HepG2 (cell line): ENCODE data around the gene CAPZB. TPM values are rescaled to one million over a fixed set of nuclear protein-coding genes. Genes with fewer than 3 reads are reported as not detected.

Experiments
- ATAC-seq: fragments of 200-7000 bp; cut with Tn5 transposase; 3 replicates; pipeline ENCODE4 v1.9.1; 2020; ENCODE audit warnings: mild to moderate bottlenecking, moderate library complexity
- BruUV-seq: library from RNA; stranded (reverse); fragments of 400-500 nt; replicated peaks from 2 replicates; lab custom pipeline; 2021; lab: Mats Ljungman, UMichigan
- CTCF ChIA-PET: fragments of 300-600 bp; formaldehyde crosslinking; extraction: SDS; loops from one replicate; lab custom pipeline; 2021; ENCODE audit warnings: low total read pairs, inconsistent platforms, low intra/inter-chr PET ratio; lab: Yijun Ruan, JAX
- POLR2A ChIA-PET: fragments of 350-600 bp; sonication (Branson Sonifier 250); formaldehyde crosslinking; loops from one replicate; lab custom pipeline; 2020; ENCODE audit warnings: antibody characterized with exemption, inconsistent platforms; lab: Yijun Ruan, JAX
- DNase-seq: peaks from one replicate; pipeline ENCODE4 v3.0.0-alpha.2; 2015; ENCODE audit warnings: low spot score
- FAIRE-seq: peaks from 3 replicates; lab custom pipeline; 2011; peaks lifted over from hg19 to GRCh38; lab: Jason Lieb, UNC
- H2AFZ ChIP-seq: one replicate; pipeline ENCODE4 v1.6.1; 2011; ENCODE audit warnings: low read length, inconsistent platforms
- H3K27ac ChIP-seq: fragments of 300-600 bp; 3 replicates; pipeline ENCODE4 v1.8.0; 2011; ENCODE audit warnings: mixed run types, mild to moderate bottlenecking, mixed read lengths, low read length, inconsistent platforms; ENCODE audit not compliant: insufficient read depth; ENCODE audit errors: extremely low read length
- H3K27me3 ChIP-seq, 2 experiments: fragments of 200-600 bp in 1 of 2; 2 replicates in 1 of 2; 3 replicates in 1 of 2; pipeline versions ENCODE4 v1.6.0 to v1.8.0; 2011; ENCODE audit warnings: low read length in 2 of 2, mild to moderate bottlenecking in 2 of 2, moderate library complexity in 2 of 2, inconsistent platforms in 1 of 2; ENCODE audit not compliant: insufficient read depth in 2 of 2, control insufficient read depth in 1 of 2
- H3K36me3 ChIP-seq, 2 experiments: fragments of 200-600 bp in 1 of 2; replicated peaks in 1 of 2; 2 replicates in 1 of 2; 3 replicates in 1 of 2; pipeline versions ENCODE4 v1.5.1 to v1.8.0; 2011; ENCODE audit warnings: low read length in 2 of 2, inconsistent platforms in 1 of 2; ENCODE audit not compliant: insufficient read depth in 2 of 2, control insufficient read depth in 1 of 2
- H3K4me1 ChIP-seq: 2 replicates; pipeline ENCODE4 v1.5.1; 2012; ENCODE audit warnings: low read length, inconsistent platforms; ENCODE audit not compliant: insufficient read depth
- H3K4me2 ChIP-seq: 2 replicates; pipeline ENCODE4 v1.6.0; 2011; ENCODE audit warnings: low read depth, low read length, inconsistent platforms
- H3K4me3 ChIP-seq, 3 experiments: fragments of 200-600 bp in 1 of 3; sonication (generic), shearing (Covaris generic) in 1 of 3; replicated peaks in 1 of 3; 2 replicates each; pipeline ENCODE4 v1.5.1; 2011 to 2016; ENCODE audit warnings: low read length in 3 of 3, inconsistent platforms in 2 of 3, low read depth in 2 of 3, mild to moderate bottlenecking in 2 of 3, control low read depth in 1 of 3, mixed read lengths in 1 of 3; ENCODE audit not compliant: insufficient read depth in 1 of 3
- H3K79me2 ChIP-seq: one replicate; pipeline ENCODE4 v1.6.1; 2011; ENCODE audit warnings: low read length, inconsistent platforms; ENCODE audit not compliant: insufficient read depth
- H3K9ac ChIP-seq: 2 replicates; pipeline ENCODE4 v1.6.0; 2011; ENCODE audit warnings: mild to moderate bottlenecking, low read depth, low read length, inconsistent platforms; ENCODE audit not compliant: insufficient read depth
- H3K9me3 ChIP-seq: 2 replicates; pipeline ENCODE4 v1.5.1; 2012; ENCODE audit warnings: mild to moderate bottlenecking, low read length
- H4K20me1 ChIP-seq: 2 replicates; pipeline ENCODE4 v1.6.0; 2011; ENCODE audit warnings: inconsistent platforms, mild to moderate bottlenecking, low read length, moderate library complexity; ENCODE audit not compliant: insufficient read depth
- GLI4 ChIP-seq: sonication (generic); formaldehyde crosslinking; IDR thresholded peaks from 2 replicates; pipeline ENCODE4 v1.5.1; 2020; ENCODE audit warnings: missing genetic modification reagents, mild to moderate bottlenecking, moderate library complexity, borderline replicate concordance
- HMG20B ChIP-seq: conservative IDR thresholded peaks from 2 replicates; pipeline ENCODE4 v1.6.1; 2016; ENCODE audit warnings: missing genetic modification reagents, missing compliant biosample characterization
- NR1H2 ChIP-seq: sonication (generic); formaldehyde crosslinking; IDR thresholded peaks from 2 replicates; pipeline ENCODE4 v1.8.1; 2022; ENCODE audit warnings: low read depth, missing genetic modification reagents, borderline replicate concordance
- SMAD1 ChIP-seq: sonication (generic); formaldehyde crosslinking; IDR thresholded peaks from 2 replicates; pipeline ENCODE4 v1.4.0; 2020; ENCODE audit warnings: missing genetic modification reagents, low read depth, mild to moderate bottlenecking, borderline replicate concordance
- ZNF136 ChIP-seq: sonication (generic); formaldehyde crosslinking; IDR thresholded peaks from 2 replicates; pipeline ENCODE4 v1.8.1; 2022; ENCODE audit warnings: low read depth, mild to moderate bottlenecking, moderate library complexity, missing genetic modification reagents
- ZNF251 ChIP-seq: sonication (generic); formaldehyde crosslinking; IDR thresholded peaks from 2 replicates; pipeline ENCODE4 v1.9.0; 2021; ENCODE audit warnings: mild to moderate bottlenecking, missing genetic modification reagents
- ZNF432 ChIP-seq: sonication (generic); formaldehyde crosslinking; IDR thresholded peaks from 2 replicates; pipeline ENCODE4 v1.5.0; 2020; ENCODE audit warnings: missing genetic modification reagents, mild to moderate bottlenecking, borderline replicate concordance
- ZNF646 ChIP-seq: sonication (generic); formaldehyde crosslinking; IDR thresholded peaks from 2 replicates; pipeline ENCODE4 v1.9.0; 2021; ENCODE audit warnings: mild to moderate bottlenecking, missing genetic modification reagents
- WGBS: methylation state at CpG from one replicate; pipeline ENCODE4 v1.1.6; 2017; ENCODE audit warnings: low lambda C conversion rate; 5-methylcytosine and 5-hydroxymethylcytosine counted together
- in situ Hi-C: cut with HindIII; loops from 2 replicates; pipeline ENCODE4 v1.10.0; 2017; ENCODE audit warnings: low pct_unique_long_range_greater_than_20kb; ENCODE audit not compliant: extremely low pct_ligation_motif_present
- intact Hi-C: fragments of 100-400 bp; cut with micrococcal nuclease; formaldehyde crosslinking; loops from one replicate; pipeline ENCODE4 v1.10.0; 2022; ENCODE audit not compliant: unreplicated experiment
- polyA plus RNA-seq, 8 experiments: library from polyadenylated mRNA; depleted of rRNA in 3 of 8; stranded (reverse) in 7 of 8; unstranded in 1 of 8; fragments of >200 nt; fragmentation: Illumina TruSeq in 4 of 8; extraction: Trizol in 4 of 8; gene quantifications; 2 replicates each; pipeline versions ENCODE4 v1.2.1 to v1.2.3, GENCODE V29; 2011 to 2016; ENCODE audit warnings: low read depth in 4 of 8, missing spikeins in 1 of 8, mixed read lengths in 1 of 8; ENCODE audit not compliant: insufficient read depth in 1 of 8
- total RNA-seq, 5 experiments: library from RNA; depleted of rRNA; stranded (reverse); fragments of >200 nt; fragmentation: Illumina TruSeq; extraction: Trizol; gene quantifications; 2 replicates each; pipeline ENCODE4 v1.2.3, GENCODE V29; 2016; ENCODE audit warnings: low read depth in 1 of 5

Gene CAPZB
- total and polyA plus RNA-seq, 2 of the 13 experiments (the other 11 are each of a cell fraction or from before 2014, with no cell fraction given) = 58.9 to 76.9 TPM

- Histone ChIP-seq H3K27me3 (no peaks in the 10 kb centered on the region), H3K4me1 (peaks cover 20% of the 10 kb centered on the region), H3K36me3 (peaks cover 28 to 30% of the 10 kb centered on the region in 2 experiments; a peak in 4 of 5 replicates), H3K9me3 (no peaks in the 10 kb centered on the region), H3K27ac (no peak overlapping the region), H3K9ac (no peak overlapping the region), H3K4me3 (no peak overlapping the region), H3K4me2 (no peak overlapping the region), H4K20me1 (no peaks in the 10 kb centered on the region), H3K79me2 (no peaks in the 10 kb centered on the region), H2AFZ (no peak overlapping the region)
- TF ChIP-seq ZNF432 (CRISPR knock-in tag) (no peak), GLI4 (no peak), HMG20B (CRISPR knock-in tag) (no peak), SMAD1 (no peak), NR1H2 (CRISPR knock-in tag) (no peak), ZNF646 (no peak), ZNF251 (CRISPR knock-in tag) (no peak), ZNF136 (CRISPR knock-in tag) (no peak)
- intact Hi-C loops = no loop called here
- no TSS peak for BruUV-seq
- WGBS = 96% methylated on average over 13 of the region's 33 CpGs
- POLR2A ChIA-PET = no interaction called here
- DNase-seq = no peak
- no peak for FAIRE-seq
- no peak for ATAC-seq
- in situ Hi-C loops = loop anchor here (5.0 kb wide), 2 partner anchors 44 to 304 kb away; no protein-coding TSS in a partner anchor
- CTCF ChIA-PET = no interaction called here
Observed at GRCh38 chr1:19342894-19343616, 142.3 kb downstream of the CAPZB start.
